Measurements from ENCODE around the gene FBXO31. TPM values are rescaled to one million over a fixed set of nuclear protein-coding genes. Genes with fewer than 3 reads are reported as not detected.

Gene FBXO31
- polyA plus RNA-seq, 4 donors, result 21.1 to 26.9 (median 24.4) TPM

GRCh38 chr16:87293990-87294389 is 89.6 kb downstream of the FBXO31 start:
- DNase-seq (ENCODE audit: low read depth in 4 of 4, low spot score in 3 of 4), result no peak

- DNase-seq (ENCODE audit: low read depth in 4 of 4, low spot score in 3 of 4), result no peak
Observed at GRCh38 chr16:87291944-87292343, 91.6 kb downstream of the FBXO31 start.

GRCh38 chr16:87288753-87289362 is 94.7 kb downstream of the FBXO31 start:
- DNase-seq (ENCODE audit: low read depth in 4 of 4, low spot score in 3 of 4), result no peak

GRCh38 chr16:87286839-87287626 is 96.5 kb downstream of the FBXO31 start:
- DNase-seq (ENCODE audit: low read depth in 4 of 4, low spot score in 3 of 4), result no peak

- no peak for DNase-seq (ENCODE audit: low read depth in 4 of 4, low spot score in 3 of 4)
Observed at GRCh38 chr16:87284183-87284582, 99.4 kb downstream of the FBXO31 start.

GRCh38 chr16:87279094-87279658 is 104.4 kb downstream of the FBXO31 start:
- DNase-seq (ENCODE audit: low read depth in 4 of 4, low spot score in 3 of 4), result no peak

- DNase-seq (ENCODE audit: low read depth in 4 of 4, low spot score in 3 of 4), result peak; percentile 63 to 78 (median 68)
Observed at GRCh38 chr16:87278191-87279093, 105.1 kb downstream of the FBXO31 start.

Other genes starting within 250 kb of the FBXO31 start
- gene C16orf95, start 66.4 kb downstream of the FBXO31 start, polyA plus RNA-seq (ENCODE audit: insufficient read length in 4 of 4), result 1 to 10 TPM; 1.9 to 5.4 (median 3.7) TPM
- gene MAP1LC3B, start 8.6 kb upstream of the FBXO31 start, polyA plus RNA-seq (ENCODE audit: insufficient read length in 4 of 4), result 10 to 100 TPM; 73.3 to 82.8 (median 78.9) TPM
- 10 to 100 TPM; 34.3 to 37.4 (median 36.3) TPM for gene ZCCHC14, start 109.2 kb upstream of the FBXO31 start, polyA plus RNA-seq (ENCODE audit: insufficient read length in 4 of 4)
- gene JPH3, start 218.7 kb upstream of the FBXO31 start, polyA plus RNA-seq (ENCODE audit: insufficient read length in 4 of 4), result 1 to 10 TPM in 1 of 4 donors, under 1 TPM in 3; 0.53 to 1.3 (median 0.70) TPM

Measured in right renal pelvis (tissue), 4 donors.